SJSA1 (cell line): Measurements from ENCODE around the gene MUSK. TPM values are rescaled to one million over a fixed set of nuclear protein-coding genes. Genes with fewer than 3 reads are reported as not detected.

Experiments
- DNase-seq, 2 experiments: peaks; one replicate each; pipeline ENCODE4 v3.0.0-alpha.2; 2015 to 2020; ENCODE audit warnings: low spot score in 2 of 2, low read depth in 1 of 2
- H3K27ac ChIP-seq: fragments of 250-450 bp; sonication (Bioruptor Pico); 2 replicates; pipeline ENCODE4 v1.5.1; 2020; ENCODE audit warnings: mild to moderate bottlenecking, moderate library complexity
- H3K27me3 ChIP-seq: fragments of 250-450 bp; sonication (Bioruptor Pico); replicated peaks from 2 replicates; pipeline ENCODE4 v1.5.1; 2020; ENCODE audit warnings: mild to moderate bottlenecking, moderate library complexity
- H3K36me3 ChIP-seq: fragments of 250-450 bp; sonication (Bioruptor Pico); 2 replicates; pipeline ENCODE4 v1.5.1; 2020; ENCODE audit warnings: mild to moderate bottlenecking
- H3K4me1 ChIP-seq: fragments of 250-450 bp; sonication (Bioruptor Pico); replicated peaks from 2 replicates; pipeline ENCODE4 v1.6.1; 2021; ENCODE audit warnings: mild to moderate bottlenecking
- H3K4me3 ChIP-seq: fragments of 250-450 bp; sonication (Bioruptor Pico); 2 replicates; pipeline ENCODE4 v1.5.1; 2020; ENCODE audit warnings: mild to moderate bottlenecking
- H3K9me3 ChIP-seq: fragments of 250-450 bp; sonication (Bioruptor Pico); replicated peaks from 2 replicates; pipeline ENCODE4 v1.5.1; 2020; ENCODE audit warnings: mild to moderate bottlenecking
- total RNA-seq: library from RNA; depleted of rRNA; stranded (reverse); fragments of >200 nt; shearing (Covaris generic); gene quantifications from 2 replicates; pipeline ENCODE4 v1.2.3, GENCODE V29; 2014; rRNA removed

MUSK gene
- total RNA-seq, 1 experiment from 2014 or later, result 0.08 TPM

GRCh38 chr9:110846215-110846614, 177.6 kb downstream of the MUSK start:
- no peak for DNase-seq
- H3K27me3 ChIP-seq, result no peaks in the 10 kb centered on the region
- no peaks in the 10 kb centered on the region for H3K36me3 ChIP-seq
- no peaks in the 10 kb centered on the region for H3K9me3 ChIP-seq
- no peak overlapping the region for H3K4me3 ChIP-seq
- no peak overlapping the region for H3K27ac ChIP-seq
- H3K4me1 ChIP-seq, result peaks cover 9% of the 10 kb centered on the region

DNA sequence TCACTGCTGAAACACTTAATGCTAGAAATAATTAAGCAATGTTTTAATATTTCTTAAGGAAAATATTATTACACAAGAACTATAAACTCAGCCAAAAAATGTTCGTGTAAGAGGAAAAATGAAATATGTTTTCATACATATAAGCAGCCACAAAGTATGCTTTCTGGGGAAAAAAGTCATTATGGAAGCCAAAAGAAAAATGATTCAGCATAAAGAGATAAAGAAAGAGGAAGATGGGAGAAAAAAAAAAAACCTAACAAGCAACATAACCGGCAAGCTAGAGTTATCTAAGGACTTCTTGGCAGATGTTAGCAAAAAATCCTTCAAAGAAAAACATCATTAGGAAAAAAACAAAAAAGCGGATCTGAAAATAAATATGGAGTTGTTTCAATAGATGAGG, 179.1 kb downstream of the MUSK start:
- Histone ChIP-seq H3K4me1 (peaks cover 2% of the 10 kb centered on the region; the same call in 1 of the 2 replicates), H3K36me3 (no peaks in the 10 kb centered on the region), H3K9me3 (no peaks in the 10 kb centered on the region), H3K4me3 (no peak overlapping the region), H3K27ac (no peak overlapping the region), H3K27me3 (no peaks in the 10 kb centered on the region)
- DNase-seq, result no peak

DNA sequence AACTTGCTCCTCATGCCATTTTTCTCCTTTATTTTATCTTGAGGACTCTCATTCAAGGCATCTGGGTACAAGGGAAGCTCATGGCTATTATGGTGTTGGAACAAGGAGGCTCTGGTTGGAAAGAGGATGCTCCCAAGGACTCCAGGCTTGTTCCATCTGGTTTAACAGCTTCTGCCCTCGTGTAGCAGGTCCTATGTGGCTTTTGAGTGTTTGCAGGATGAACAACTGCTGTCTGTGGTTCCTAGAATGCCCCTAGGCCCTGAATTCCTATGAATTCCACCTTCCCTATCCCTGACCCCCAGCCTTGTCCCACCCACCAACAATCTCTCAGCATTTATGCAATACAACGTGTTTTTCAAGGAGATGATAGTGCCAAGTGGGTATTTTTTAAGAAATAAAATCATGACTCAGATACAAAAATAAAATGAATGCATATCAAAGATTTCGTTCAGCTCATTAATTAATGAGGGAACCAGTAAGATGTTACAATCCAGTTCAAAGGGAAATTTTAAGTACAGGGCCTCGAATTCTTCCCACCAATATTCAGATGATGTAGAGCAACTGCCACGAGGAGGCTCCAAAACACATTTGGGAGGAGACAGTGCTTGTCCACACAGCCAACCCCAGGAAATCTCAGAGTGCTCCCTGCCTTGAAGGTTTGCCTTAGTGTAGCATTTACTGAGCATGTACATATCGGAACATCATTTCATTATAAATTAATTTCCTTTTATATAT, 182.0 kb downstream of the MUSK start:
- Histone ChIP-seq H3K27ac (no peak overlapping the region), H3K4me3 (no peak overlapping the region), H3K9me3 (no peaks in the 10 kb centered on the region; the same call in 1 of the 2 replicates), H3K4me1 (no peaks in the 10 kb centered on the region), H3K27me3 (no peaks in the 10 kb centered on the region), H3K36me3 (no peaks in the 10 kb centered on the region)
- no peak for DNase-seq

Other genes starting within 250 kb of the MUSK start
- not detected in 2 replicates for gene SVEP1, start 89.0 kb upstream of the MUSK start, total RNA-seq